Neuronal stem cell (in vitro differentiated cells): Measurements from ENCODE around the gene FAM200B.

Source experiments
- DNase-seq: peaks from one replicate; pipeline ENCODE4 v3.0.0-alpha.2; 2013; ENCODE audit warnings: low spot score
- H2AFZ ChIP-seq: one replicate; pipeline ENCODE4 v1.6.1; 2013; ENCODE audit warnings: mild to moderate bottlenecking, low read length, inconsistent platforms
- H2AK5ac ChIP-seq: 2 replicates; pipeline ENCODE4 v1.6.1; 2013; ENCODE audit warnings: low read depth, mild to moderate bottlenecking, inconsistent platforms, low read length, moderate library complexity, mixed read lengths
- H2BK120ac ChIP-seq: 2 replicates; pipeline ENCODE4 v1.6.1; 2013; ENCODE audit warnings: low read depth, mild to moderate bottlenecking, inconsistent platforms, low read length, moderate library complexity, mixed read lengths
- H2BK12ac ChIP-seq: one replicate; pipeline ENCODE4 v1.6.1; 2013; ENCODE audit warnings: low read length, inconsistent platforms
- H2BK15ac ChIP-seq: 2 replicates; pipeline ENCODE4 v1.6.1; 2013; ENCODE audit warnings: mild to moderate bottlenecking, low read length, inconsistent platforms, mixed read lengths
- H2BK5ac ChIP-seq: one replicate; pipeline ENCODE4 v1.6.1; 2013; ENCODE audit warnings: inconsistent platforms, mild to moderate bottlenecking, low read length, moderate library complexity
- H3K14ac ChIP-seq: one replicate; pipeline ENCODE4 v1.6.1; 2013; ENCODE audit warnings: low read length, inconsistent platforms
- H3K18ac ChIP-seq: 2 replicates; pipeline ENCODE4 v1.6.1; 2013; ENCODE audit warnings: low read length, inconsistent platforms
- H3K23ac ChIP-seq: 2 replicates; pipeline ENCODE4 v1.6.1; 2013; ENCODE audit warnings: low read depth, mild to moderate bottlenecking, mixed read lengths, low read length, inconsistent platforms; ENCODE audit not compliant: poor library complexity
- H3K27ac ChIP-seq: replicated peaks from 3 replicates; pipeline ENCODE4 v1.5.1; 2013; ENCODE audit warnings: low read length, inconsistent platforms
- H3K27me3 ChIP-seq, 3 experiments: 2 replicates each; pipeline ENCODE4 v1.6.1; 2013; ENCODE audit warnings: low read length in 3 of 3, mild to moderate bottlenecking in 2 of 3, inconsistent platforms in 1 of 3, low read depth in 1 of 3, mixed read lengths in 1 of 3, moderate library complexity in 1 of 3; ENCODE audit not compliant: control insufficient read depth in 3 of 3, insufficient read depth in 3 of 3
- H3K36me3 ChIP-seq, 2 donors: replicated peaks in 1 of 2; 2 replicates each; pipeline ENCODE4 v1.6.1; 2013; ENCODE audit warnings: low read length in 2 of 2; ENCODE audit not compliant: control insufficient read depth in 2 of 2, insufficient read depth in 2 of 2
- H3K4ac ChIP-seq: 2 replicates; pipeline ENCODE4 v1.6.1; 2013; ENCODE audit warnings: inconsistent platforms, mild to moderate bottlenecking, low read length, moderate library complexity
- H3K4me1 ChIP-seq, 2 donors: 1 replicate in 1 of 2; 2 replicates in 1 of 2; pipeline ENCODE4 v1.6.1; 2013; ENCODE audit warnings: low read length in 2 of 2, low read depth in 1 of 2; ENCODE audit not compliant: control insufficient read depth in 2 of 2, insufficient read depth in 1 of 2
- H3K4me2 ChIP-seq: one replicate; pipeline ENCODE4 v1.6.1; 2013; ENCODE audit warnings: mild to moderate bottlenecking, low read length, inconsistent platforms; ENCODE audit not compliant: insufficient read depth, poor library complexity, severe bottlenecking
- H3K4me3 ChIP-seq, 2 donors: 2 replicates each; pipeline ENCODE4 v1.5.1; 2013; ENCODE audit warnings: low read length in 2 of 2, mild to moderate bottlenecking in 2 of 2, inconsistent platforms in 1 of 2, moderate library complexity in 1 of 2
- H3K79me1 ChIP-seq: one replicate; pipeline ENCODE4 v1.6.1; 2013; ENCODE audit warnings: low read depth, mild to moderate bottlenecking, inconsistent platforms, low read length, moderate library complexity
- H3K9ac ChIP-seq: one replicate; pipeline ENCODE4 v1.6.1; 2013; ENCODE audit warnings: mild to moderate bottlenecking, low read depth, low read length, inconsistent platforms; ENCODE audit not compliant: poor library complexity
- H3K9me3 ChIP-seq, 2 donors: replicated peaks in 1 of 2; 2 replicates each; pipeline versions ENCODE3 to v1.6.1; 2013; ENCODE audit warnings: low read length in 2 of 2, mild to moderate bottlenecking in 2 of 2, inconsistent platforms in 1 of 2, low read depth in 1 of 2, mixed read lengths in 1 of 2, moderate library complexity in 1 of 2; ENCODE audit not compliant: control insufficient read depth in 2 of 2, insufficient read depth in 1 of 2
- H4K8ac ChIP-seq: one replicate; pipeline ENCODE4 v1.6.1; 2013; ENCODE audit warnings: low read depth, mild to moderate bottlenecking, inconsistent platforms, low read length, moderate library complexity
- H4K91ac ChIP-seq: one replicate; pipeline ENCODE4 v1.6.1; 2013; ENCODE audit warnings: low read length, low read depth, mild to moderate bottlenecking, inconsistent platforms; ENCODE audit not compliant: poor library complexity
- WGBS, 2 donors: extraction: QIAGEN DNeasy Blood & Tissue Kit; methylation state at CpG; one replicate each; pipeline ENCODE4 v1.1.7; 2013; ENCODE audit warnings: missing lambda C conversion rate in 2 of 2, mixed read lengths in 1 of 2; ENCODE audit not compliant: insufficient read length in 2 of 2, insufficient replicate concordance in 1 of 2; ENCODE audit errors: extremely low coverage in 2 of 2; 5-methylcytosine and 5-hydroxymethylcytosine counted together

The FAM200B gene

GRCh38 chr4:15737255-15737654, 55.6 kb downstream of the FAM200B start:
- no peak overlapping the region for H2BK5ac ChIP-seq
- no peak overlapping the region for H2BK15ac ChIP-seq
- no peak overlapping the region for H3K27ac ChIP-seq
- peaks cover 0 to 3% of the 10 kb centered on the region in 2 donors for H3K9me3 ChIP-seq
- H4K91ac ChIP-seq: no peak overlapping the region
- no peaks in the 10 kb centered on the region for H3K79me1 ChIP-seq
- no peak overlapping the region for H3K4ac ChIP-seq
- H2BK120ac ChIP-seq: no peak overlapping the region
- no peak overlapping the region for H2BK12ac ChIP-seq
- DNase-seq: no peak
- H3K4me1 ChIP-seq: no peaks in the 10 kb centered on the region
- no peak overlapping the region for H2AFZ ChIP-seq
- no peak overlapping the region for H3K9ac ChIP-seq
- H3K4me3 ChIP-seq: no peak overlapping the region
- H3K18ac ChIP-seq: no peak overlapping the region
- H3K27me3 ChIP-seq: no peaks in the 10 kb centered on the region
- no peak overlapping the region for H2AK5ac ChIP-seq
- H3K23ac ChIP-seq: no peak overlapping the region
- H3K4me2 ChIP-seq: no peak overlapping the region
- H3K14ac ChIP-seq: no peak overlapping the region
- H3K36me3 ChIP-seq: no peaks in the 10 kb centered on the region
- no peak overlapping the region for H4K8ac ChIP-seq
- WGBS, 2 donors: no CpG with 5 or more reads among the region's 3 CpGs

DNA sequence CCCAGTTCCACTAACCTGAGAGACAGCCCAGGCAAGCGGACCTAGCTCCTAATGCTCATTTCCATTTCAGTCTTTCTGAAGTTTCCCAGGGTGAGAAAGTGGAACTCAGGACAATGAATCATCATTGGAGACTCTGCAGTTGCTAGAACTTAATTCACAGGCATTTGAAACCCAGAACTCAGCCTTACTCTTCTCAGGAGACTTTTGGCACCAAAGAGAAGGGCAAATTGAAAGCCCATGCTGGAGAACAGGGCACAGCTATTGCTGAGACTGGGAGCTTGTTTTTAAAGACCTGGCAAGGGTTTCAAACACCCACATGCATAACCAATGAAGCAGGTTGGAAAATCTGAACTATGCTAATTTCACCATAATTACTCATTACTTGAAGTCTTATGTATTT, 57.2 kb downstream of the FAM200B start:
- Histone ChIP-seq H4K8ac (no peak overlapping the region), H2BK120ac (no peak overlapping the region), H2BK15ac (no peak overlapping the region), H3K4me1 (no peaks in the 10 kb centered on the region), H3K9me3 (peaks cover 0 to 3% of the 10 kb centered on the region in 2 donors), H2AFZ (no peak overlapping the region), H3K27me3 (no peaks in the 10 kb centered on the region), H4K91ac (no peak overlapping the region), H2AK5ac (no peak overlapping the region), H3K36me3 (no peaks in the 10 kb centered on the region), H3K23ac (no peak overlapping the region), H2BK5ac (no peak overlapping the region), H3K18ac (no peak overlapping the region), H3K27ac (no peak overlapping the region), H3K4me2 (no peak overlapping the region), H3K14ac (no peak overlapping the region), H2BK12ac (no peak overlapping the region), H3K4ac (no peak overlapping the region), H3K9ac (no peak overlapping the region), H3K79me1 (no peaks in the 10 kb centered on the region), H3K4me3 (no peak overlapping the region)
- DNase-seq: no peak
- WGBS, 2 donors: no CpG with 5 or more reads among the region's 1 CpG
